Uterus (tissue), 4 donors: Measurements from ENCODE around the gene PPP2R5B. TPM values are rescaled to one million over a fixed set of nuclear protein-coding genes. Genes with fewer than 3 reads are reported as not detected.

Experiments used
- DNase-seq, 2 donors: peaks; one replicate each; pipeline ENCODE4 v3.0.0-alpha.2; 2019 to 2020
- H3K27ac ChIP-seq, 2 donors: fragments of 200-600 bp; sonication (generic); 1 replicate in 1 of 2; 2 replicates in 1 of 2; pipeline ENCODE4 v1.5.1; 2016 to 2018
- H3K27me3 ChIP-seq, 2 donors: fragments of 200-600 bp; sonication (generic); one replicate each; pipeline ENCODE4 v1.5.1; 2018 to 2019; ENCODE audit warnings: control low read depth in 1 of 2
- H3K36me3 ChIP-seq, 2 donors: fragments of 200-600 bp; sonication (generic); one replicate each; pipeline ENCODE4 v1.5.1; 2019; ENCODE audit warnings: control low read depth in 1 of 2
- H3K4me1 ChIP-seq, 2 donors: fragments of 200-600 bp; sonication (generic); one replicate each; pipeline ENCODE4 v1.5.1; 2018 to 2019; ENCODE audit warnings: control low read depth in 1 of 2
- H3K4me3 ChIP-seq, 2 donors: fragments of 200-600 bp; sonication (generic); 1 replicate in 1 of 2; 2 replicates in 1 of 2; pipeline ENCODE4 v1.5.1; 2018 to 2019; ENCODE audit warnings: mild to moderate bottlenecking in 1 of 2
- H3K9me3 ChIP-seq, 2 donors: fragments of 200-600 bp; sonication (generic); one replicate each; pipeline ENCODE4 v1.5.1; 2019; ENCODE audit warnings: control low read depth in 1 of 2
- CTCF ChIP-seq, 4 experiments: fragments of 200-600 bp in 2 of 4; fragments of 450-650 bp in 2 of 4; sonication (generic) in 2 of 4; IDR thresholded peaks; one replicate each; pipeline ENCODE4 v1.5.1; 2016 to 2019; ENCODE audit warnings: antibody characterized with exemption in 4 of 4, mild to moderate bottlenecking in 2 of 4, moderate library complexity in 1 of 4
- POLR2A ChIP-seq, 2 donors: fragments of 450-650 bp; IDR thresholded peaks; one replicate each; pipeline ENCODE4 v1.6.1; 2016; ENCODE audit warnings: antibody characterized with exemption in 2 of 2, mild to moderate bottlenecking in 1 of 2, moderate library complexity in 1 of 2
- intact Hi-C: fragments of 100-400 bp; cut with DNase I; formaldehyde crosslinking; loops from one replicate; pipeline ENCODE4 v1.15.1; 2023; ENCODE audit warnings: low total_unique reads
- total RNA-seq, 4 donors: library from RNA; depleted of rRNA in 3 of 4; stranded (reverse); fragments of >200 nt in 3 of 4; gene quantifications; one replicate each; pipeline versions ENCODE4 v1.1.0 to v1.2.4, GENCODE V29; 2014 to 2023
- donor health status: DM: yes; HTN: yes; CAD: no.

Gene PPP2R5B
- total RNA-seq, 4 donors from 2014 or later = 6.7 to 23.4 (median 13.0) TPM

GRCh38 chr11:64935359-64936081, 11.0 kb downstream of the PPP2R5B start, which contains the start of gene GPHA2:
TSS of gene GPHA2 (minus strand) at chr11:64935893. CDS start at chr11:64935460, 433 bp downstream.
- peak; percentile 50 to 62 for DNase-seq
- peak in 1 of 4 experiments; percentile 3 for TF ChIP-seq CTCF (IDR thresholded peaks at IDR 0.05)
- TF ChIP-seq POLR2A (IDR thresholded peaks at IDR 0.05) = no peak
- H3K36me3 ChIP-seq = no peaks in the 10 kb centered on the region
- no peaks in the 10 kb centered on the region for H3K27me3 ChIP-seq
- H3K27ac ChIP-seq = no peak within 1 kb of the TSS
- no peaks in the 10 kb centered on the region for H3K9me3 ChIP-seq
- intact Hi-C loops = no loop called here
- H3K4me1 ChIP-seq = no peaks in the 10 kb centered on the region
- no peak within 1 kb of the TSS for H3K4me3 ChIP-seq

GRCh38 chr11:64936539-64936938, 12.1 kb downstream of the PPP2R5B start:
- intact Hi-C loops = no loop called here
- DNase-seq = no peak

GRCh38 chr11:64947208-64947814, 22.8 kb downstream of the PPP2R5B start:
- Histone ChIP-seq H3K36me3 (no peaks in the 10 kb centered on the region), H3K27ac (no peak overlapping the region), H3K9me3 (no peaks in the 10 kb centered on the region), H3K27me3 (no peaks in the 10 kb centered on the region), H3K4me1 (no peaks in the 10 kb centered on the region), H3K4me3 (no peak overlapping the region)
- no peak for DNase-seq
- TF ChIP-seq CTCF (IDR thresholded peaks at IDR 0.05) (no peak), POLR2A (IDR thresholded peaks at IDR 0.05) (no peak)
- intact Hi-C loops = no loop called here

More at GRCh38 chr11:64936539-64936938, 12.1 kb downstream of the PPP2R5B start:
- Histone ChIP-seq H3K27me3 (no peaks in the 10 kb centered on the region), H3K27ac (no peak overlapping the region), H3K4me1 (no peaks in the 10 kb centered on the region), H3K36me3 (no peaks in the 10 kb centered on the region), H3K4me3 (no peak overlapping the region), H3K9me3 (no peaks in the 10 kb centered on the region)
- TF ChIP-seq POLR2A (IDR thresholded peaks at IDR 0.05) = no peak
- TF ChIP-seq CTCF (IDR thresholded peaks at IDR 0.05) = no peak

GRCh38 chr11:64951529-64951928, 27.0 kb downstream of the PPP2R5B start:
- no peaks in the 10 kb centered on the region for H3K36me3 ChIP-seq

More at GRCh38 chr11:64951529-64951928, 27.0 kb downstream of the PPP2R5B start:
- intact Hi-C loops = no loop called here
- Histone ChIP-seq H3K27me3 (no peaks in the 10 kb centered on the region), H3K4me3 (no peak overlapping the region), H3K27ac (no peak overlapping the region), H3K9me3 (no peaks in the 10 kb centered on the region), H3K4me1 (no peaks in the 10 kb centered on the region)
- TF ChIP-seq POLR2A (IDR thresholded peaks at IDR 0.05) = no peak
- no peak for TF ChIP-seq CTCF (IDR thresholded peaks at IDR 0.05)
- DNase-seq = no peak
